Measurements from ENCODE around the gene PDCD1. TPM values are rescaled to one million over a fixed set of nuclear protein-coding genes. Genes with fewer than 3 reads are reported as not detected.

PDCD1 gene
- total and polyA plus RNA-seq, 2 of the 13 experiments (the other 11 are each of a cell fraction or from before 2014, with no cell fraction given) = 0.04 TPM; not detected in 1

DNA sequence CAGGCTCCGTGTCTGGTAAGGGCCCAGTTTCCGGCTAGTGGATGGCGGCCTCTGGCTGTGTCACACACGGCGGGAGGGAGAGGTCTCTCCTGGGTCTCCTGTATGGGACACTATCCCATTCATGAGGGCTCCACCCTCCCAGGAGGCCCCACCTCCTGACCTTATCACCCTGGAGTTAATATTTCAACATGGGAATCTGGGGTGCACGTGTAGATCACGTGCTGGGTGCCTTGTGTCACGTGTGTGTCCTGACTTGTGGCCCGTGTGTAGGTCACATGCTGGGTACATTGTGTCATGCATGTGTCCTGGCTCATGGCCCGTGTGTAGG is 39.8 kb downstream of the PDCD1 start (continued):
- TF ChIP-seq EP300 (IDR thresholded peaks at IDR 0.05; ENCODE audit: low read depth in 2 of 2, low read length in 2 of 2) (peak; percentile 31 to 91; a peak in 2 of 4 replicates), EP300 (CRISPR knock-in tag; IDR thresholded peaks at IDR 0.05; ENCODE audit: borderline replicate concordance) (peak; percentile 95), FLYWCH1 (CRISPR knock-in tag; IDR thresholded peaks at IDR 0.05) (no peak), CEBPZ (IDR thresholded peaks at IDR 0.05; ENCODE audit: low read length) (no peak), RELA (CRISPR knock-in tag; IDR thresholded peaks at IDR 0.05) (peak; percentile 55; the same call in 1 of the 2 replicates), PAF1 (CRISPR knock-in tag; IDR thresholded peaks at IDR 0.05) (peak; percentile 83), GLI4 (CRISPR knock-in tag; IDR thresholded peaks at IDR 0.05; ENCODE audit: borderline replicate concordance) (no peak), SP1 (IDR thresholded peaks at IDR 0.05) (no peak), SP1 (CRISPR knock-in tag; IDR thresholded peaks at IDR 0.05) (peak; percentile 82), ERF (CRISPR knock-in tag; IDR thresholded peaks at IDR 0.05) (peak; percentile 89), ZNF354B (CRISPR knock-in tag; IDR thresholded peaks at IDR 0.05) (no peak), ZNF562 (CRISPR knock-in tag; IDR thresholded peaks at IDR 0.05; ENCODE audit: borderline replicate concordance) (peak; percentile 60; the same call in 1 of the 2 replicates), ARNT2 (CRISPR knock-in tag; IDR thresholded peaks at IDR 0.05; ENCODE audit: low read depth) (peak; percentile 95), ZNF724P (CRISPR knock-in tag; IDR thresholded peaks at IDR 0.05; ENCODE audit: borderline replicate concordance) (0 out of 2 replicates have a peak, but pooled peaks have one; percentile 81), ZNF501 (CRISPR knock-in tag; IDR thresholded peaks at IDR 0.05) (0 out of 2 replicates have a peak, but pooled peaks have one; percentile 54), ZNF570 (CRISPR knock-in tag; IDR thresholded peaks at IDR 0.05; ENCODE audit: borderline replicate concordance) (no peak), RXRA (CRISPR knock-in tag; IDR thresholded peaks at IDR 0.05) (peak; percentile 95), SNRNP70 (IDR thresholded peaks at IDR 0.05; ENCODE audit: low read depth, low read length) (no peak), LCORL (IDR thresholded peaks at IDR 0.05) (no peak), LCORL (CRISPR knock-in tag; IDR thresholded peaks at IDR 0.05) (peak; percentile 63; the same call in 1 of the 2 replicates), CSRNP1 (CRISPR knock-in tag; IDR thresholded peaks at IDR 0.05) (no peak), JUND (CRISPR knock-in tag; IDR thresholded peaks at IDR 0.05) (peak; percentile 78)
- TF ChIP-seq, protein P1, sequence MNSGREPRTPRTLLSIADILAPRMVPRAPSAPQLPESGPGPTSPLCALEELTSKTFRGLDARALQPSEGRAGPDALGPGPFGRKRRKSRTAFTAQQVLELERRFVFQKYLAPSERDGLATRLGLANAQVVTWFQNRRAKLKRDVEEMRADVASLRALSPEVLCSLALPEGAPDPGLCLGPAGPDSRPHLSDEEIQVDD (CRISPR knock-in tag; IDR thresholded peaks at IDR 0.05; ENCODE audit: borderline replicate concordance) = no peak
